Measurements from ENCODE around the gene TP53I13. TPM values are rescaled to one million over a fixed set of nuclear protein-coding genes. Genes with fewer than 3 reads are reported as not detected.

The TP53I13 gene
- total RNA-seq, 1 experiment from 2014 or later = 28.1 TPM

- no peak for TF ChIP-seq CTCF (conservative IDR thresholded peaks at IDR 0.05)
- no CpG with 5 or more reads among the region's 1 CpG for WGBS (ENCODE audit: extremely low coverage, insufficient read length, low lambda C conversion rate)
- Histone ChIP-seq H3K4me1 (ENCODE audit: insufficient read depth, low read length) (no peaks in the 10 kb centered on the region; the same call in 1 of the 2 replicates), H2BK5ac (ENCODE audit: insufficient read length, low read length) (no peak overlapping the region), H2AK5ac (ENCODE audit: insufficient read length, low read length) (no peak overlapping the region), H4K91ac (ENCODE audit: insufficient read length, low read depth, low read length) (no peak overlapping the region), H3K4me2 (ENCODE audit: insufficient read depth, insufficient read length, low read length) (no peak overlapping the region), H3K27me3 (ENCODE audit: insufficient read depth, low read length) (no peaks in the 10 kb centered on the region), H3K4ac (ENCODE audit: low read depth, low read length) (no peak overlapping the region), H4K8ac (replicated peaks; ENCODE audit: insufficient read length, low read depth, low read length) (no peak overlapping the region), H2BK120ac (ENCODE audit: low read depth, low read length, poor library complexity, severe bottlenecking) (no peak overlapping the region), H2BK12ac (ENCODE audit: insufficient read length, low read depth, low read length) (no peak overlapping the region), H3K9me3 (ENCODE audit: control insufficient read depth, low read depth, low read length) (no peaks in the 10 kb centered on the region), H3T11ph (ENCODE audit: low read length) (no peak overlapping the region), H2BK15ac (ENCODE audit: low read depth, low read length) (no peak overlapping the region), H3K23me2 (ENCODE audit: insufficient read length, low read depth, low read length, poor library complexity, severe bottlenecking) (no peaks in the 10 kb centered on the region), H3K56ac (ENCODE audit: insufficient read length, low read depth, low read length) (no peak overlapping the region), H3K14ac (ENCODE audit: insufficient read depth, low read length) (no peak overlapping the region), H2BK20ac (ENCODE audit: low read depth, low read length, poor library complexity, severe bottlenecking) (no peak overlapping the region), H3K23ac (ENCODE audit: insufficient read length, low read depth, low read length) (no peak overlapping the region), H2AFZ (ENCODE audit: low read length) (no peak overlapping the region), H3K79me2 (ENCODE audit: insufficient read depth, low read length) (no peaks in the 10 kb centered on the region), H3K9ac (ENCODE audit: extremely low read depth, insufficient read length, low read length) (no peak overlapping the region), H3K27ac (ENCODE audit: insufficient read length, low read depth, low read length) (no peak overlapping the region), H3K79me1 (ENCODE audit: insufficient read depth, low read depth, low read length, poor library complexity, severe bottlenecking) (no peaks in the 10 kb centered on the region), H4K20me1 (ENCODE audit: control insufficient read depth, insufficient read depth, insufficient read length) (no peaks in the 10 kb centered on the region), H3K18ac (ENCODE audit: insufficient read length, low read depth, low read length) (no peak overlapping the region), H4K5ac (ENCODE audit: insufficient read length, low read depth, low read length) (no peak overlapping the region)
- DNase-seq = no peak
- no peaks in the 10 kb centered on the region; the same call in 1 of the 2 replicates for H3K27me3 Mint-ChIP-seq (ENCODE audit: low read depth)
- H3K4me1 Mint-ChIP-seq = peaks cover 3 to 9% of the 10 kb centered on the region in 2 experiments; a peak in 1 of 4 replicates
- no peaks in the 10 kb centered on the region for H3K9me3 Mint-ChIP-seq
- H3K36me3 Mint-ChIP-seq (ENCODE audit: insufficient read depth in 1 of 3, low read depth in 3 of 3) = peaks cover 3 to 32% (median 27%) of the 10 kb centered on the region in 3 experiments; a peak in 6 of 7 replicates
- no peak overlapping the region for H3K27ac Mint-ChIP-seq
- H3K4me3 Mint-ChIP-seq = no peak overlapping the region
Observed at GRCh38 chr17:29546085-29546484, 22.4 kb upstream of the TP53I13 start.

Data from H9 (cell line).